Measurements from ENCODE around the gene AUP1.

The AUP1 gene

GRCh38 chr2:74533464-74533863, 4.0 kb upstream of the AUP1 start:
- TF ChIP-seq POLR2AphosphoS5 (IDR thresholded peaks at IDR 0.05; ENCODE audit: low read depth, low read length) (no peak), TAF1 (IDR thresholded peaks at IDR 0.05; ENCODE audit: borderline replicate concordance, insufficient read depth, low read length) (no peak), FOXP2 (optimal IDR thresholded peaks at IDR 0.05; ENCODE audit: borderline replicate concordance, extremely low read depth, extremely low read length, insufficient read depth) (no peak)
- TF ChIP-seq, protein P1, sequence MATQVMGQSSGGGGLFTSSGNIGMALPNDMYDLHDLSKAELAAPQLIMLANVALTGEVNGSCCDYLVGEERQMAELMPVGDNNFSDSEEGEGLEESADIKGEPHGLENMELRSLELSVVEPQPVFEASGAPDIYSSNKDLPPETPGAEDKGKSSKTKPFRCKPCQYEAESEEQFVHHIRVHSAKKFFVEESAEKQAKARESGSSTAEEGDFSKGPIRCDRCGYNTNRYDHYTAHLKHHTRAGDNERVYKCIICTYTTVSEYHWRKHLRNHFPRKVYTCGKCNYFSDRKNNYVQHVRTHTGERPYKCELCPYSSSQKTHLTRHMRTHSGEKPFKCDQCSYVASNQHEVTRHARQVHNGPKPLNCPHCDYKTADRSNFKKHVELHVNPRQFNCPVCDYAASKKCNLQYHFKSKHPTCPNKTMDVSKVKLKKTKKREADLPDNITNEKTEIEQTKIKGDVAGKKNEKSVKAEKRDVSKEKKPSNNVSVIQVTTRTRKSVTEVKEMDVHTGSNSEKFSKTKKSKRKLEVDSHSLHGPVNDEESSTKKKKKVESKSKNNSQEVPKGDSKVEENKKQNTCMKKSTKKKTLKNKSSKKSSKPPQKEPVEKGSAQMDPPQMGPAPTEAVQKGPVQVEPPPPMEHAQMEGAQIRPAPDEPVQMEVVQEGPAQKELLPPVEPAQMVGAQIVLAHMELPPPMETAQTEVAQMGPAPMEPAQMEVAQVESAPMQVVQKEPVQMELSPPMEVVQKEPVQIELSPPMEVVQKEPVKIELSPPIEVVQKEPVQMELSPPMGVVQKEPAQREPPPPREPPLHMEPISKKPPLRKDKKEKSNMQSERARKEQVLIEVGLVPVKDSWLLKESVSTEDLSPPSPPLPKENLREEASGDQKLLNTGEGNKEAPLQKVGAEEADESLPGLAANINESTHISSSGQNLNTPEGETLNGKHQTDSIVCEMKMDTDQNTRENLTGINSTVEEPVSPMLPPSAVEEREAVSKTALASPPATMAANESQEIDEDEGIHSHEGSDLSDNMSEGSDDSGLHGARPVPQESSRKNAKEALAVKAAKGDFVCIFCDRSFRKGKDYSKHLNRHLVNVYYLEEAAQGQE (IDR thresholded peaks at IDR 0.05; ENCODE audit: insufficient read depth in 1 of 2, low read depth in 2 of 2, low read length in 2 of 2): no peak

DNA sequence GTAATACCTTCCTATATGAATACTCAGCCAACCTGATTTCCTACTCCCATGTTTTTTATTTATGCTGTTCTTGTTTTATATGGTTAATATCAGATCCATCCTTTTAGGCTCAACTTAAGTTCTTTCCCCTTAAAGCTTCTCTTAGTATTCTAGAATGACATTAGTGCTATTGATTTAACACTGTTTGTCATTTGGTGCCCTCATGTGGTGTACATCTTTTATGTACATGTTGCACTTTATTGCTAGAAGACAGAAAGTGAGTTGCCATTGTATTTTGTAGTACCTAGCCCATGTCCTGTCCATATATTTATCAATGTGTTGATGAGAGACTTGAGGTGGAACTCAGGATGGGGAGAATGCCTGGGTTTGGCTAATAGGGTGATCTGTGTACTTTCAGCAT, 2.7 kb upstream of the AUP1 start:
- TF ChIP-seq SIN3A (IDR thresholded peaks at IDR 0.05; ENCODE audit: borderline replicate concordance, insufficient read depth, low read length) (no peak), FOXP2 (optimal IDR thresholded peaks at IDR 0.05; ENCODE audit: borderline replicate concordance, extremely low read depth, extremely low read length, insufficient read depth) (no peak), TAF1 (IDR thresholded peaks at IDR 0.05; ENCODE audit: borderline replicate concordance, insufficient read depth, low read length) (no peak), POLR2AphosphoS5 (IDR thresholded peaks at IDR 0.05; ENCODE audit: low read depth, low read length) (no peak)
- TF ChIP-seq, protein P1 (IDR thresholded peaks at IDR 0.05; ENCODE audit: insufficient read depth in 1 of 2, low read depth in 2 of 2, low read length in 2 of 2): no peak

DNA sequence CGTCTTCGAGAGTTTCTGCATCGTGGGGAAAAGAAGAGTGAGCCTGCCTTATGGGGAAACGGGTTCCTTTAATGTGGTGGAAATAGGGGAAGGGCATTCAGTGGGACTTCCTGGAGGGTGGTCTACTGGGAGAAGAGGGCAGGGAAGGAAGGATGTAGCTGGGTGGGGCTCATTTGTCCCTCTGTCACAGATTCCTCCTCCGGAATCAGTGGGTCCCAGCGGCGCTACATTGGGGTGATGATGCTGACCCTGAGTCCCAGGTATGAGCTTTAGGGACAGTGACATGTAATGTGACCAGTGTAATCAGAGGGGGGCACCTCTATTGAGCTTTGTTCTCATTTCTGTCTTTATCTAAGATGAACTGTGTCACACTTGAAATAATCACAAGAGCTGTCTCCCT, 2.2 kb upstream of the AUP1 start:
- TF ChIP-seq SIN3A (IDR thresholded peaks at IDR 0.05; ENCODE audit: borderline replicate concordance, insufficient read depth, low read length) (no peak), FOXP2 (optimal IDR thresholded peaks at IDR 0.05; ENCODE audit: borderline replicate concordance, extremely low read depth, extremely low read length, insufficient read depth) (no peak), TAF1 (IDR thresholded peaks at IDR 0.05; ENCODE audit: borderline replicate concordance, insufficient read depth, low read length) (no peak), POLR2AphosphoS5 (IDR thresholded peaks at IDR 0.05; ENCODE audit: low read depth, low read length) (no peak)
- TF ChIP-seq, protein P1 (IDR thresholded peaks at IDR 0.05; ENCODE audit: insufficient read depth in 1 of 2, low read depth in 2 of 2, low read length in 2 of 2): no peak

DNA sequence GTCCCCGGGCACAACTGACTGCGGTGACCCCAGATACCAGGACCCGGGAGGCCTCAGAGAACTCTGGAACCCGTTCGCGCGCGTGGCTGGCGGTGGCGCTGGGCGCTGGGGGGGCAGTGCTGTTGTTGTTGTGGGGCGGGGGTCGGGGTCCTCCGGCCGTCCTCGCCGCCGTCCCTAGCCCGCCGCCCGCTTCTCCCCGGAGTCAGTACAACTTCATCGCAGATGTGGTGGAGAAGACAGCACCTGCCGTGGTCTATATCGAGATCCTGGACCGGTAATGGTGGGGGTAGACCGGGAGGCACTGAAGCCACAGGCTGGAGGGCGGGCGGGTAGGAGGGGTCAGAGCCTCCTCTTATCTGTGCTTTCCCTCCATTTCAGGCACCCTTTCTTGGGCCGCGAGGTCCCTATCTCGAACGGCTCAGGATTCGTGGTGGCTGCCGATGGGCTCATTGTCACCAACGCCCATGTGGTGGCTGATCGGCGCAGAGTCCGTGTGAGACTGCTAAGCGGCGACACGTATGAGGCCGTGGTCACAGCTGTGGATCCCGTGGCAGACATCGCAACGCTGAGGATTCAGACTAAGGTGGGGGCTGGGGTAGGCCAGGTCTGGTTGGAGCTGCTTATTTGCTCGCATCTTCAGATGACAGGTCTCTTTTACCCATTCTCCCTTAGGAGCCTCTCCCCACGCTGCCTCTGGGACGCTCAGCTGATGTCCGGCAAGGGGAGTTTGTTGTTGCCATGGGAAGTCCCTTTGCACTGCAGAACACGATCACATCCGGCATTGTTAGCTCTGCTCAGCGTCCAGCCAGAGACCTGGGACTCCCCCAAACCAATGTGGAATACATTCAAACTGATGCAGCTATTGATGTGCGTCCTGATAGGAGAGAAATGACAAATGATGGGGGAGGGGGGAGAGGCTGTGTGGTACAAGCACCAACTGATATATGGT, 1.0 kb upstream of the AUP1 start:
- TF ChIP-seq FOXP2 (optimal IDR thresholded peaks at IDR 0.05; ENCODE audit: borderline replicate concordance, extremely low read depth, extremely low read length, insufficient read depth) (no peak), SIN3A (IDR thresholded peaks at IDR 0.05; ENCODE audit: borderline replicate concordance, insufficient read depth, low read length) (peak; percentile 89; the same call in 1 of the 2 replicates)

DNA sequence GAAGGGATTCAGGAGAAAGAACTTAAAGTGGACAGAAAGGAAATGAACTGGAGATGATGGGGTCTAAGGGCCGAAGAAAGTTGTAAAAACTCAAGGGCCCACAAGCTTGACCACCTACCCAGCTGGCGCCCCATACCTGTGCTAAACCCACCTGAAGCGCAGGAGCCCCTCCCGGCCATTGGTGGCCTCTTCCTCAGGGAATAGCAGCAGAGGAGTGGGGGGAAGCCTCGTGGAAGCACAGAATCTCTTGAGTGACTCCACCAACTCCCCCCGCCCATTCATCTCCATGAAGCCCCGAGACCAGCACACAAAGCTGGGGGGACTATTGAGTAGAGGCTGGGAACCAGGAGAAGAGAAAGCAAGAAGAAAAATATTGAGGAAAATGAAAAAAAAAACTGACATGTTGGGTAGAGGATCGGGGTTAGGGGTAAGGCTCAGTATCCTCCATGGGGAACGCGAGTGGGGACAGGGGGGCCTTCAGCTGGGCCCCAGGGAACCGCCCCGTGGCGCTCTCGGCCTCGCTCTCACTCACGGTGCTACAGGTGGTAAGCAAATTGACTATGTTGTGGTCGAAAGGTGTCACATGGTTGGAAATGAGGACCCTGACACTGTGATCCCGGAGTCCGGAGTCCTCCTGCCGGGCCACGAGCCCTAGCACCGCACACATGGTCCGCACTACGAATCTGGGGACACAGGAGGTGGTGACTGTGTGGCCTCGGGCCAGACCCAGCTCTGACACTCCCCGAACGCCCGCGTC, 728 bp downstream of the AUP1 start:
- TF ChIP-seq FOXP2 (optimal IDR thresholded peaks at IDR 0.05; ENCODE audit: borderline replicate concordance, extremely low read depth, extremely low read length, insufficient read depth) (no peak), SIN3A (IDR thresholded peaks at IDR 0.05; ENCODE audit: borderline replicate concordance, insufficient read depth, low read length) (no peak), TAF1 (IDR thresholded peaks at IDR 0.05; ENCODE audit: borderline replicate concordance, insufficient read depth, low read length) (no peak), POLR2AphosphoS5 (IDR thresholded peaks at IDR 0.05; ENCODE audit: low read depth, low read length) (no peak)
- TF ChIP-seq, protein P1 (IDR thresholded peaks at IDR 0.05; ENCODE audit: insufficient read depth in 1 of 2, low read depth in 2 of 2, low read length in 2 of 2): no peak
